ENCODE measurements around the gene NEDD4.
"Not testable (repeated sequence)": the region's sequence is repeated elsewhere in the genome, so short reads cannot be mapped to it uniquely, and the experiment has no call there.

Gene NEDD4

DNA sequence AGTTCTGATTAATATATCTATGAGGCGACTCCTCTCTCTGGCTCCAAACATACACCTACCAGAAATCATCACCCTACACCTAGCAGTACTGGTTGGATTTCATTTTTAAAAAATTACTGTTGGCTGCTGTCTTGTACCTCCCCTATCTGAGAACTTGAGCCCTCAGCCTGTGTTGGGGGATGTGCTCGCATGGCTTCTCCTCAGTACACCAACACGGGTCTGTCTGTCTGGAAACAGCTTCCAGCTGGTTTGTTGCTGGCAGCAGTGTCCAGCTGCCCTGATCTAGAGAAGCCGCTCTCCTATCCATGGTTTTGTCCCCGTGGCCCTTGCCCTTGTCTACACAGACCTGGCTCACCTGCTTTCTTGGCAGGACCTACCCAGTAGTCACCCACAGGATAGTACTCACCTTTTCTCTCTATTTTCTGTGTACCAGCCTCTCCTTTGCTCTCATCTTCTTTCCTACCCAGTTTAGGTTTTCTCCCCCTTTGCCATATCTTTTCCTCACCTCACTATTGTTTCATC is 43.2 kb upstream of the NEDD4 start:
- no peak overlapping the region for H3K4me3 ChIP-seq (ENCODE audit: low read depth, low read length)
- no peak for DNase-seq (ENCODE audit: low read depth)
- TF ChIP-seq, protein P1, sequence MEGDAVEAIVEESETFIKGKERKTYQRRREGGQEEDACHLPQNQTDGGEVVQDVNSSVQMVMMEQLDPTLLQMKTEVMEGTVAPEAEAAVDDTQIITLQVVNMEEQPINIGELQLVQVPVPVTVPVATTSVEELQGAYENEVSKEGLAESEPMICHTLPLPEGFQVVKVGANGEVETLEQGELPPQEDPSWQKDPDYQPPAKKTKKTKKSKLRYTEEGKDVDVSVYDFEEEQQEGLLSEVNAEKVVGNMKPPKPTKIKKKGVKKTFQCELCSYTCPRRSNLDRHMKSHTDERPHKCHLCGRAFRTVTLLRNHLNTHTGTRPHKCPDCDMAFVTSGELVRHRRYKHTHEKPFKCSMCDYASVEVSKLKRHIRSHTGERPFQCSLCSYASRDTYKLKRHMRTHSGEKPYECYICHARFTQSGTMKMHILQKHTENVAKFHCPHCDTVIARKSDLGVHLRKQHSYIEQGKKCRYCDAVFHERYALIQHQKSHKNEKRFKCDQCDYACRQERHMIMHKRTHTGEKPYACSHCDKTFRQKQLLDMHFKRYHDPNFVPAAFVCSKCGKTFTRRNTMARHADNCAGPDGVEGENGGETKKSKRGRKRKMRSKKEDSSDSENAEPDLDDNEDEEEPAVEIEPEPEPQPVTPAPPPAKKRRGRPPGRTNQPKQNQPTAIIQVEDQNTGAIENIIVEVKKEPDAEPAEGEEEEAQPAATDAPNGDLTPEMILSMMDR (IDR thresholded peaks at IDR 0.05; ENCODE audit: control insufficient read depth, extremely low read depth, insufficient read depth) = no peak

DNA sequence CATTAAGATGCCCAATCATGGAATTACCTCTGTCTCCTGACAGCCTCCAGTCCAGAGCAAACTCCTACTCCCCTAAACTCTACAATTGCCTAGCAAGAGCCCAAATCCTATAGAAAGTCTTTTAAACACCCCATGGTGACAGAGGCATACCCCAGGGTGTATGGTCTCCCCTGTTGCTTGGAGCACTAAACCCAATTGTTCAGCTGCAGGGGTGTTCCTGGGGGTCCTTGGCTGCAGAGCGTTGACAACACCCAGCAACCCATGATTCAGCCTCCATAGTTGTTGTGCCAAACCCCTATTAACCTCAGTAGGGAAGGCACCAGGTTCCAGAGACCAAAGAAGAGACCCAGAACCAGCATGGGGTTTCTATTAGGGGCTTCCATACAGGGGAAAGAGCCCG is 41.8 kb upstream of the NEDD4 start:
- no peak for DNase-seq (ENCODE audit: low read depth)
- TF ChIP-seq, protein P1 (IDR thresholded peaks at IDR 0.05; ENCODE audit: control insufficient read depth, extremely low read depth, insufficient read depth) = no peak
- no peak overlapping the region for H3K4me3 ChIP-seq (ENCODE audit: low read depth, low read length)

DNA sequence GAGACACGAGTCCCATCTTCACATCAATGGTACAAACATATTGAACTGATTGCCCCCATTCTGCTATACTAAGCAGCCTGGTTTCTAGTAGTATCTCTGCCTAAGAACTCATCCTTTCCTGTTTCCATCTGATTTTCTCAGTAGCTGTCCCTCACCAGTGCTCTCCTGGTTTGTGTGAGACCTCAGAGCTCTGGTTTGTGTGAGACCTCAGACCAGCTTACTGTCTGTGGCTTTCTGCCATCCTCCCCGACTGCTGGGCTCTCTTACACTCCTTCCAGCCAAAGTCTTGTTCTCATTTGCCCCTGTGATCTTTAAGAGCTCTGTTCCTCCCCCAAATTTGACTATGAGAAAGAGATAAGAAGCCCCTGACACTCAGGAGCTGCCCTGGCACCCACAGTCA is 41.1 kb upstream of the NEDD4 start:
- TF ChIP-seq, protein P1 (IDR thresholded peaks at IDR 0.05; ENCODE audit: control insufficient read depth, extremely low read depth, insufficient read depth) = no peak
- no peak overlapping the region for H3K4me3 ChIP-seq (ENCODE audit: low read depth, low read length)
- no peak for DNase-seq (ENCODE audit: low read depth)

DNA sequence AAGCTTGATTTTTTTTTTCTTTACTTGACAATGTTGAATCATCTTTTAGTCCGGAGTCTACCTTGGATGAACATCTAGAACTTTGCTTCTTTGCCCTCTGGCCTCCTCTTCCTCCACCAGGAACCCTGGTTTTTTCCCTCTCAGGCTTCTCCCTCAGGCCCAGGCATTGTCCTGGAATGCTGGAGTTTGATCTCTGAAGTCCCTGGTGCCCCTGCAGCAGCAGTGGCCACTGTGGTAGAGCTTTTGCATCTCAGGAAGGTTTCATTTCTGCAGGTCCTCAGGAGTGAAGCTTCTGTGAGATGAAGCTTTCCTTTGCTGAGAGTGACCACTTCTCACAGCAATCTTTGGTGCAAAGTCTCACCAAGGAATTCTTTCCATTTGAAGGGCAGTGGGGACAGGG is 39.0 kb upstream of the NEDD4 start:
- H3K4me3 ChIP-seq (ENCODE audit: low read depth, low read length) = no peak overlapping the region
- TF ChIP-seq, protein P1 (IDR thresholded peaks at IDR 0.05; ENCODE audit: control insufficient read depth, extremely low read depth, insufficient read depth) = no peak
- DNase-seq (ENCODE audit: low read depth) = no peak

DNA sequence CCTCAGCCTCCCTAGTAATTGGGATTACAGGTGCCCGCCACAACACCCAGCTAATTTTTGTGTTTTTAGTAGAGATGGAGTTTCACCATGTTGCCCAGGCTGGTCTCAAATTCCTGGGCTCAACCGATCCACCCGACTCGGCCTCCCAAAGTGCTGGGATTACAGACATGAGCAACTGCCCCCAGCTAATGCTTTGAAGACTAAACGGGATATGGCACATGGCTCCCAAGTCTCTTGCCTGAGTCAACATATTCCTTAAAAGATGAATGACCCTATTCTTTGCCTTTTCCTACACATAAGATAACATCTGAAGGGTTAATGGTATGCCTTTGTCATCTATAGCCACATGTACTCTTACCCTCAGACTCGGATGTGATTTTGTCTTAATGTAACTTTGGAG is 38.4 kb upstream of the NEDD4 start:
- H3K4me3 ChIP-seq (ENCODE audit: low read depth, low read length) = no peak overlapping the region
- TF ChIP-seq, protein P1 (IDR thresholded peaks at IDR 0.05; ENCODE audit: control insufficient read depth, extremely low read depth, insufficient read depth) = no peak
- no peak for DNase-seq (ENCODE audit: low read depth)

DNA sequence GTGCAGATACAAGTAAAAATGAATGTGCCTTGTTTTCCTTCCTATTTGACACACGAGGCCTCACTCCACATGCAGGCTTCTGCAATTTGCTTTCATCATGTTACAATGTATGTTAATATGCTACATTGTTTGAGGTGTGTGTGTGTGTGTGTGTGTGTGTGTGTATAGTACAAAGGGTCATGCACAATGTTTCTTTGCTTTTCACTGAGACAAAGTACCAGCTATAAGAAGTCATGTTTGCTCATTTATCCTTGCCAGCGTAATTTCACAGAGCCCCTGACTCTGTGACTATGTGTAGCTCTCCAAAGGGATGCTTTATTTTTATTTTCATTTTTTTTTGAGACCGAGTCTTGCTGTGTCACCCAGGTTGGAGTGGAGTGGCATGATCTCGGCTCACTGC is 38.0 kb upstream of the NEDD4 start:
- DNase-seq (ENCODE audit: low read depth) = no peak
- TF ChIP-seq, protein P1 (IDR thresholded peaks at IDR 0.05; ENCODE audit: control insufficient read depth, extremely low read depth, insufficient read depth) = no peak
- no peak overlapping the region for H3K4me3 ChIP-seq (ENCODE audit: low read depth, low read length)

DNA sequence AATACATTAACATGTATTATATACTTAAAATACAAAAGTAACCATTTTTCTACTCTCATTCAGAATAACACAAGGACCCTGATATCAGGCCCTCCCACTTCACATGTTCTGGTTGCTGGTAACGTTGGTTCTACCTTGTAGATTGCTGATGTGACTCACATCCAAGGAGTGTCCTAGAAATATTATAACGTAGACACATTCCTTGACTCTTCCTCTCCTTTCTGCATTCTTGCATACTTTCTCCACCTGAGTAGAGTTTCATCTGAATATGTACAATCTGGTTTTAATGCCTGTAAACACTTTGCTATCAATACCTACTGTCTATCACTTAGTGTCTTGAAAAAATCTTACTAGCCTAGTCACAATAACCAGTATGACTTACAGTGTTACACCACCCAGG is 35.0 kb upstream of the NEDD4 start:
- no peak for DNase-seq (ENCODE audit: low read depth)
- TF ChIP-seq, protein P1 (IDR thresholded peaks at IDR 0.05; ENCODE audit: control insufficient read depth, extremely low read depth, insufficient read depth) = no peak

DNA sequence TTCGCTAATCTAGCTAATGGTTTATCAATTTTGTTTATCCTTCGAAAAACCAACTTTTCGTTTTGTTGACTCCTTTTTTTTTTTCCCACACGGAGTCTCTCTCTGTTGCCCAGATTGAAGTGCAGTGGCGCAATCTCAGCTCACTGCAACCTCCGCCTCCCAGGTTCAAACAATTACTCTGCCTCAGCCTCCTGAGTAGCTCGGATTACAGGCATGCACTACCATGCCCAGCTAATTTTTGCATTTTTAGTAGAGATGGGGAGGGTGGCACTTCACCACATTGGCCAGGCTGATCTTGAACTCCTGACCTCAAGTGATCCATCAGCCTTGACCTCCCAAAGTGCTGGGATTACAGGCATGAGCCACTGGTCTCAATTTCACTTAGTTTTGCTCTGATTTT is 29.7 kb upstream of the NEDD4 start:
- H3K4me3 ChIP-seq (ENCODE audit: low read depth, low read length); DNase-seq (ENCODE audit: low read depth): not testable (repeated sequence)

More for the DNA sequence above, 35.0 kb upstream of the NEDD4 start:
- H3K4me3 ChIP-seq (ENCODE audit: low read depth, low read length) = no peak overlapping the region

Measured in LNCaP clone FGC (cell line).